ENCODE measurements around the gene ADRA1B.

ADRA1B gene

DNA sequence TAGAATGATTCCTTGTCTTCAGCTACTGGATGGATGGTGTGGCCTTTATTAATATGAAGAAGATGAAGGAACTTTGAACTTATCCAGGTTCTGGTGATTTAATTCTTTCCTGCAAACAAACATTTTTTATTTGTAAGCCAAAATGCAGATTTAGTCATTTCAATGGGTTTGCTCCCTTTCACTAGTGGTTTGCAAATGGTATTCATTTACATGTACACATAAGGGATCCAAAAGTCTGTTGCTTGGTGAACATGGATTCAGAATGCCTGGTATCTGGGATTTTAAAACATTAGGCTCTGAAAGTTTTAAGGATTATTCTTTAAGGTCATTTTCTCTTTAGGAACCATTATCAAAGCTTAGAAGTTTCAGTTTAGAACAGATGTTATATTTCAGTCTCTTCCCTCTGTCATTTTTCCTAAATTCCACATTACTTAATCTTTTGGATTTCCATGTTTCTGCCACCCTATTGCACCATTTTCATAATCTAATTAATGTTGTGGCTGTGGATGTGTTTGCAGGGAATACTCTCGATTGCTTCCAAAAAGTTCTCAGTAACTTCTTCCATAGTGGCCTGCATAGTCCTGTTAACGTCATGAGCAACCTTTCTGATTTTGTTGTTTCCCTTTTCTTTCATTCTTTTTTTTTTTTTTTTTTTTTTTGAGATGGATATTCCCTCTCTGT is 102.8 kb downstream of the ADRA1B start:
- in situ Hi-C loops (cut with HindIII; ENCODE audit: low sequenced_read_pairs): no loop called here
- TF ChIP-seq, protein P1, sequence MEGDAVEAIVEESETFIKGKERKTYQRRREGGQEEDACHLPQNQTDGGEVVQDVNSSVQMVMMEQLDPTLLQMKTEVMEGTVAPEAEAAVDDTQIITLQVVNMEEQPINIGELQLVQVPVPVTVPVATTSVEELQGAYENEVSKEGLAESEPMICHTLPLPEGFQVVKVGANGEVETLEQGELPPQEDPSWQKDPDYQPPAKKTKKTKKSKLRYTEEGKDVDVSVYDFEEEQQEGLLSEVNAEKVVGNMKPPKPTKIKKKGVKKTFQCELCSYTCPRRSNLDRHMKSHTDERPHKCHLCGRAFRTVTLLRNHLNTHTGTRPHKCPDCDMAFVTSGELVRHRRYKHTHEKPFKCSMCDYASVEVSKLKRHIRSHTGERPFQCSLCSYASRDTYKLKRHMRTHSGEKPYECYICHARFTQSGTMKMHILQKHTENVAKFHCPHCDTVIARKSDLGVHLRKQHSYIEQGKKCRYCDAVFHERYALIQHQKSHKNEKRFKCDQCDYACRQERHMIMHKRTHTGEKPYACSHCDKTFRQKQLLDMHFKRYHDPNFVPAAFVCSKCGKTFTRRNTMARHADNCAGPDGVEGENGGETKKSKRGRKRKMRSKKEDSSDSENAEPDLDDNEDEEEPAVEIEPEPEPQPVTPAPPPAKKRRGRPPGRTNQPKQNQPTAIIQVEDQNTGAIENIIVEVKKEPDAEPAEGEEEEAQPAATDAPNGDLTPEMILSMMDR (IDR thresholded peaks at IDR 0.05; ENCODE audit: low read depth, low read length): no peak
- H3K4me3 ChIP-seq (ENCODE audit: low read depth, low read length): no peak overlapping the region
- DNase-seq (ENCODE audit: low read depth, low spot score): no peak

DNA sequence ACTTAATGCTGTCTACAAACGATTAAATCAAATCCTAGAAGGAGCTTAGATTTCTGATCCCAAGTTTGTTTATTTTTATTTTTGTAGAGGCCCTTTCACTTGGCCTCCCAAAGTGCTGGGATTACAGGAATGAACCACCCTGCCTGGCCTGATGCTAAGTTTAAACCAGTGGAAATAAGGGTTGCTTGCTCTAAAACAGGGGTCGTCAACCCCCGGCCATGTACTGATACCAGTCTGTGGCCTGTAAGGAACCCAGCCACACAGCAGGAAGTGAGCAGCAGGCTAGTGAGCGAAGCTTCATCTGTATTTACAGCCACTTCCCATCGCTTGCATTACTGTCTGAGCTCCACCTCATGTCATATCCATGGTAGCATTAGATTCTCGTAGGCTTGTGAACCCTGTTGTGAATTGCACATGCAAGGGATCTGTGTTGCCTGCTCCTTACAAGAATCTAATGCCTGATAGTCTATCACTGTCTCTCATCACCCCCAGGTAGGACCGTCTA is 104.0 kb downstream of the ADRA1B start:
- DNase-seq (ENCODE audit: low read depth, low spot score): no peak
- H3K4me3 ChIP-seq (ENCODE audit: low read depth, low read length): no peak overlapping the region
- in situ Hi-C loops (cut with HindIII; ENCODE audit: low sequenced_read_pairs): no loop called here
- TF ChIP-seq, protein P1 (IDR thresholded peaks at IDR 0.05; ENCODE audit: low read depth, low read length): no peak

DNA sequence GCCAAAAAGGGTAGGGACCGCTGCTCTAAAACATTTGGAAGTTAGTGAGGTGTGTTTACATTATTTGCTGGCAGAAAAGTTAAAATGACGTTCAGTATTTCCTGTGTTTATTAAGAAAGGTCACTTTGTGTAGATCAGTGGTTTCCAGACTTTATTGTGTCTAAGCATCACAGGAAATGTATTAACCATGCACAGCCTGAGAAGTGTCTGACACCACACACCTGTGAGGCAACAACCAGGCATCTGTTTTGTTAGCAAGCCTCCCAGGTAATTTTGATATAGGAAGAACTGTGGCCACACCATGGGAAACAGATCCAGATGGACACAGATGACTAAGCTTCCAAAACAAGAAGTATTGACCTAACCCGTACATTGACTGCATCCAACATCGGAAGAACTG is 104.7 kb downstream of the ADRA1B start:
- TF ChIP-seq, protein P1 (IDR thresholded peaks at IDR 0.05; ENCODE audit: low read depth, low read length): no peak
- DNase-seq (ENCODE audit: low read depth, low spot score): peak; percentile 25
- in situ Hi-C loops (cut with HindIII; ENCODE audit: low sequenced_read_pairs): no loop called here
- no peak overlapping the region for H3K4me3 ChIP-seq (ENCODE audit: low read depth, low read length)

DNA sequence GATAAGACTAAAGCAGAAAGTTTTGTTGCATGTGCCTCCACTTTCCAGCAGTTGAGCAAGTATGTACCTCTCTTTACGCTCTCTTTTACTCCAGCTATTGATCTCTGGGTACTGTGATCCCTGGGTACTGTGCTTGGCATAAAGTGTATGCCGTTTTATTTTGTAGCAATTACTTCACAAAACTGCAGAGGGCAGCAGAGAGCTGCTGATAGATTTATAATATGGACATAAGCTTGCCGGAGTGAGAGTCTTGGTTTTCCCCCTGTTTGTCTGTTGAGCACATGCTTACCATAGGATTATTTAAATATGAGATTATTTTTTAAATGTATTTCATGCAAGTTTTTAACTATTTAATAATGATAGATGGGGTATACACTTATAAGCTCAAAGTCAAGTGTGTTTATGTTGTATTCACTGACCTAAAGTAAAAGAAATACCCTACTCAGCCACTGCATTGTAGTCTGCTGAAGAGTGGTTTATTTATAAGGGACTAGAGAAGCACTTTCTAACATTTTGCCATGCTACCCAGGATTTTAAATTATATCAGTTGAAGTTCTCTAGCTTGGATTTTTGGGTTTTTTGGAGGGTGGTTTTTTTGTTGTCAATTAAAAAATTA is 105.7 kb downstream of the ADRA1B start:
- in situ Hi-C loops (cut with HindIII; ENCODE audit: low sequenced_read_pairs): no loop called here
- TF ChIP-seq, protein P1 (IDR thresholded peaks at IDR 0.05; ENCODE audit: low read depth, low read length): peak; percentile 73
- H3K4me3 ChIP-seq (ENCODE audit: low read depth, low read length): no peak overlapping the region
- DNase-seq (ENCODE audit: low read depth, low spot score): peak; percentile 77
